ENCODE measurements around the gene LIPH.

Gene LIPH

GRCh38 chr3:185537369-185537970, 14.9 kb downstream of the LIPH start:
- DNase-seq: peak; percentile 71

GRCh38 chr3:185534511-185534910, 17.9 kb downstream of the LIPH start:
- no peak for DNase-seq

GRCh38 chr3:185532901-185533300, 19.5 kb downstream of the LIPH start:
- no peak for DNase-seq

- DNase-seq: no peak
Observed at GRCh38 chr3:185530856-185531255, 21.5 kb downstream of the LIPH start.

- DNase-seq: no peak
Observed at GRCh38 chr3:185528532-185528931, 23.9 kb downstream of the LIPH start.

- no peak for DNase-seq
Observed at GRCh38 chr3:185527364-185527763, 25.0 kb downstream of the LIPH start.

- no peak for DNase-seq
Observed at GRCh38 chr3:185526349-185526951, 25.9 kb downstream of the LIPH start.

- no peak for DNase-seq
Observed at GRCh38 chr3:185521349-185522138, 30.8 kb downstream of the LIPH start.

- no peak for DNase-seq
Observed at GRCh38 chr3:185519021-185519420, 33.4 kb downstream of the LIPH start.

GRCh38 chr3:185517387-185518130, 34.8 kb downstream of the LIPH start:
- no peak for DNase-seq

GRCh38 chr3:185511711-185512110, 40.7 kb downstream of the LIPH start:
- DNase-seq: no peak

GRCh38 chr3:185508335-185508991, 43.9 kb downstream of the LIPH start:
- no peak for DNase-seq

GRCh38 chr3:185507883-185508282, 44.5 kb downstream of the LIPH start:
- no peak for DNase-seq

- no peak for DNase-seq
Observed at GRCh38 chr3:185504636-185505035, 47.8 kb downstream of the LIPH start.

GRCh38 chr3:185503521-185503920, 48.9 kb downstream of the LIPH start:
- DNase-seq: no peak

GRCh38 chr3:185502987-185503386, 49.4 kb downstream of the LIPH start:
- no peak for DNase-seq

- DNase-seq: peak; percentile 89
Observed at GRCh38 chr3:185498503-185499396, 53.6 kb downstream of the LIPH start, which contains the start of gene TMEM41A. TSS of gene TMEM41A (minus strand) at chr3:185499035. CDS start at chr3:185498961, 74 bp downstream.

- no peak for DNase-seq
Observed at GRCh38 chr3:185490241-185490640, 62.1 kb downstream of the LIPH start.

GRCh38 chr3:185489462-185489861, 62.9 kb downstream of the LIPH start:
- DNase-seq: no peak

- no peak for DNase-seq
Observed at GRCh38 chr3:185488465-185488864, 63.9 kb downstream of the LIPH start.

- DNase-seq: no peak
Observed at GRCh38 chr3:185486394-185486793, 66.0 kb downstream of the LIPH start.

- DNase-seq: no peak
Observed at GRCh38 chr3:185484296-185484695, 68.1 kb downstream of the LIPH start.

All from fibroblast of skin of right biceps (primary cell).